Measurements from ENCODE around the gene WDR5.

WDR5 gene

DNA sequence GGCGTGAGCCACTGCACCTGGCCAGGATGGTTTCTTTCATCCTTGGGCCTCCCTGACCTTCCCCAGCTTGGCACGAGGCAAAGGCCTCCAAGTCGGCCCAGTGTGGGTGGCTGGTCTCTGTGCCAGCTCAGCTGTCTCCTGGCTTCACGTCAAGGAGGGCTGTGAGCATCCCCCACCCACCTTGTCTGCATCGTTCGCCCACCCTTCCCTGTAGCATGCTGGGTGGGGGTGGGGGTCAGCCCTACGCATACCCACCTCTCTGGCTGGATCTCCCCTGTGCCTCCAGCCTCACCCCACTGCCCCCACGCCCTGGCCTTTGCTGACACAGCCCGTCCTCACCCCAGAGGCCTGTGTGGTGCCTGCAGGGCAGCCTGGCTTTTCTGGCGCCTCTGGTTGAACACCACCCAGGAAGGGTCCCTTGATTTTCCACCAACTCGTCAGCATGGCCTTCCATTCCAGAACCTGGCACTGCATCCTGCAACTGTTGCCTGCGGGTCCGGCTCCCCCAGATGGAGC, 8.8 kb upstream of the WDR5 start:
- H3K9me3 ChIP-seq (replicated peaks; ENCODE audit: insufficient read depth, low read length), result no peaks in the 10 kb centered on the region
- no peak overlapping the region for H3K27ac ChIP-seq (ENCODE audit: low read length)
- TF ChIP-seq EZH2 (optimal IDR thresholded peaks at IDR 0.05; ENCODE audit: low read depth, low read length) (no peak), EZH2phosphoT487 (IDR thresholded peaks at IDR 0.05; ENCODE audit: low read length) (no peak), CTCF (IDR thresholded peaks at IDR 0.05; ENCODE audit: low read length) (no peak)
- peaks cover 62% of the 10 kb centered on the region for H3K27me3 ChIP-seq (replicated peaks; ENCODE audit: insufficient read depth, low read length)
- no peaks in the 10 kb centered on the region for H3K9me2 ChIP-seq (replicated peaks; ENCODE audit: insufficient read depth, low read length)
- H2AFZ ChIP-seq (ENCODE audit: low read length), result no peak overlapping the region
- no peak for DNase-seq
- no peak overlapping the region for H3K9ac ChIP-seq (ENCODE audit: low read length)
- no peaks in the 10 kb centered on the region for H4K20me1 ChIP-seq (ENCODE audit: insufficient read depth, low read length)
- H3K4me1 ChIP-seq (ENCODE audit: low read length), result no peaks in the 10 kb centered on the region
- H3K79me2 ChIP-seq (ENCODE audit: low read length), result no peaks in the 10 kb centered on the region
- H3F3A ChIP-seq (ENCODE audit: insufficient read depth, low read length), result no peaks in the 10 kb centered on the region
- no peak overlapping the region for H3K4me3 ChIP-seq (ENCODE audit: low read length)
- no peak overlapping the region for H3K4me2 ChIP-seq (ENCODE audit: low read depth, low read length)
- H3K36me3 ChIP-seq (replicated peaks; ENCODE audit: insufficient read depth, low read length), result no peaks in the 10 kb centered on the region

- Histone ChIP-seq H3F3A (ENCODE audit: insufficient read depth, low read length) (no peaks in the 10 kb centered on the region), H3K27me3 (replicated peaks; ENCODE audit: insufficient read depth, low read length) (peaks cover 62% of the 10 kb centered on the region), H3K9me3 (replicated peaks; ENCODE audit: insufficient read depth, low read length) (no peaks in the 10 kb centered on the region), H3K27ac (ENCODE audit: low read length) (no peak overlapping the region), H3K36me3 (replicated peaks; ENCODE audit: insufficient read depth, low read length) (no peaks in the 10 kb centered on the region), H3K9me2 (replicated peaks; ENCODE audit: insufficient read depth, low read length) (no peaks in the 10 kb centered on the region), H3K4me3 (ENCODE audit: low read length) (no peak overlapping the region), H3K4me2 (ENCODE audit: low read depth, low read length) (no peak overlapping the region), H3K79me2 (ENCODE audit: low read length) (no peaks in the 10 kb centered on the region), H3K9ac (ENCODE audit: low read length) (no peak overlapping the region), H3K4me1 (ENCODE audit: low read length) (no peaks in the 10 kb centered on the region), H2AFZ (ENCODE audit: low read length) (no peak overlapping the region), H4K20me1 (ENCODE audit: insufficient read depth, low read length) (no peaks in the 10 kb centered on the region)
- no peak for TF ChIP-seq EZH2 (optimal IDR thresholded peaks at IDR 0.05; ENCODE audit: low read depth, low read length)
- no peak for TF ChIP-seq EZH2phosphoT487 (IDR thresholded peaks at IDR 0.05; ENCODE audit: low read length)
- no peak for TF ChIP-seq CTCF (IDR thresholded peaks at IDR 0.05; ENCODE audit: low read length)
- no peak for DNase-seq
These were observed 8.3 kb upstream of the WDR5 start for GRCh38 chr9:134127616-134128015.

DNA sequence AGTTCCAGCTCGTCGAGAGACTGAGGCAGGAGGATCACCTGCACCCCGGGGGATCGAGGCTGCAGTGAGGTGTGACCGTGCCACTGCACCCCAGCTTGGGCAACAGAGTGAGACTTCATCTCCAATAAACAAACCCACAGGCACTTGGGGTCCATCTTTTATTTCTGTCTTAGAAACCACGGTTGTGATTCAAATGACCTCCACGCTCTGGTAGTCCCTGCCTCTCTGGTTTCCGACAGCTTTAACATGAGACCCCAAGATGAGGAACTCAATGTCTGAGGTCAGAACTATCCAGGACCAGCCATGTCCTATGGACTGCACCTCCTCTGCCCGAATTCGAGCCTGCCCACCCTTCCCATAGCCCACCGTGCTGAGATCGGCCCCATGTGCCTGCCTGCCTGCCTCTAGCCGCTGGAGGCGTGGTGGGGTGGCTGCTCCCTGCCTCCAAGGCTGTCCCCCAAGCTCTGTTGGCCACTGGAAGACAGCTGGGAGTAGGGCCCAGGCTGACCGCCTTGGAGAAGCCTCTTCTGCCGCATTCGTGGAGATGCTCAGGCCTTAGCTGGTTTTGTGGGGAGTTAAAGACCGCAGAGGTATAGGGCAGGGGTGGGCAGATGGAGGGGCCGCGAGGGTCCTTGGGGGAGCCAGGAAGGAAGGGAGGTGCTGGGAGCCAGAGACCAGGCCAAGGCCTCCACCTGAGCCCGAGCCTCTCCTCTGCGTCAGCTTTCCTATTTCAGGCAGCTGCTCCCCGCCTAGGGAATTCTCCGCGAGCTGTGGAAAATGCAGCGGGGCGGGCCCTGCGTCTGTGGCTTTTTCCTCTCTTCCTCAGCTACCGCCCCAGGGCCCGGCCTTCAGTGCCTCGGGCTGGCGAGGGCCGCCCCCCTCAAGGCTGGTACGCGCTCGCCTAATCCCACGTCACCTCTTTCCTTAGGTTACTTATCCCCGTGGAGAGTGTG, 6.9 kb upstream of the WDR5 start:
- no peaks in the 10 kb centered on the region for H3K4me1 ChIP-seq (ENCODE audit: low read length)
- H3K9ac ChIP-seq (ENCODE audit: low read length), result no peak overlapping the region
- H3K9me3 ChIP-seq (replicated peaks; ENCODE audit: insufficient read depth, low read length), result no peaks in the 10 kb centered on the region
- H3K4me3 ChIP-seq (ENCODE audit: low read length), result no peak overlapping the region
- no peak overlapping the region for H3K27ac ChIP-seq (ENCODE audit: low read length)
- TF ChIP-seq CTCF (IDR thresholded peaks at IDR 0.05; ENCODE audit: low read length), result no peak
- no peak for TF ChIP-seq EZH2phosphoT487 (IDR thresholded peaks at IDR 0.05; ENCODE audit: low read length)
- TF ChIP-seq EZH2 (optimal IDR thresholded peaks at IDR 0.05; ENCODE audit: low read depth, low read length), result no peak
- H3K36me3 ChIP-seq (replicated peaks; ENCODE audit: insufficient read depth, low read length), result no peaks in the 10 kb centered on the region
- H4K20me1 ChIP-seq (ENCODE audit: insufficient read depth, low read length), result no peaks in the 10 kb centered on the region
- no peaks in the 10 kb centered on the region for H3F3A ChIP-seq (ENCODE audit: insufficient read depth, low read length)
- H3K9me2 ChIP-seq (replicated peaks; ENCODE audit: insufficient read depth, low read length), result no peaks in the 10 kb centered on the region
- H3K27me3 ChIP-seq (replicated peaks; ENCODE audit: insufficient read depth, low read length), result peaks cover 52% of the 10 kb centered on the region
- no peak for DNase-seq
- no peak overlapping the region for H3K4me2 ChIP-seq (ENCODE audit: low read depth, low read length)
- H2AFZ ChIP-seq (ENCODE audit: low read length), result no peak overlapping the region
- H3K79me2 ChIP-seq (ENCODE audit: low read length), result no peaks in the 10 kb centered on the region
